ENCODE measurements around the gene KCNJ10. TPM values are rescaled to one million over a fixed set of nuclear protein-coding genes. Genes with fewer than 3 reads are reported as not detected.

Gene KCNJ10
- total and polyA plus RNA-seq, 2 donors (not counting 3 experiments of a cell fraction or from before 2014, with no cell fraction given): not detected

GRCh38 chr1:159953536-159954515 is 116.1 kb downstream of the KCNJ10 start, which contains the start of gene SLAMF9:
Gene SLAMF9, minus strand, starts transcription at chr1:159954237. Its CDS starts 100 bp downstream, at chr1:159954137.
- no peak within 1 kb of the TSS for H3K27ac ChIP-seq (ENCODE audit: insufficient read depth, low read depth, low read length)
- FAIRE-seq (no peak), DNase-seq (ENCODE audit: low read depth, low spot score) (no peak)
- ChIA-PET CTCF (interaction anchor here (1.0 to 1.4 kb wide), 3 partner anchors 33 to 54 kb away, joined by 3 to 5 read pairs (median 3); no protein-coding TSS in a partner anchor), POLR2A (no interaction called here)
- H3K4me2 ChIP-seq (ENCODE audit: insufficient read depth, low read length): no peak within 1 kb of the TSS
- no peaks in the 10 kb centered on the region for H3K9me1 ChIP-seq (replicated peaks; ENCODE audit: control insufficient read depth, extremely low read depth, insufficient read depth, low read length)
- TF ChIP-seq POLR2AphosphoS5 (IDR thresholded peaks at IDR 0.05; ENCODE audit: insufficient read depth, low read depth, low read length) (no peak), JUN (IDR thresholded peaks at IDR 0.05; ENCODE audit: borderline replicate concordance, insufficient read depth, insufficient read length, low read depth) (no peak), GATA2 (IDR thresholded peaks at IDR 0.05; ENCODE audit: insufficient read depth, insufficient read length, low read depth, low read length) (no peak), POLR2A (IDR thresholded peaks at IDR 0.05; ENCODE audit: low read depth, low read length) (no peak)
- TF ChIP-seq, protein P1, sequence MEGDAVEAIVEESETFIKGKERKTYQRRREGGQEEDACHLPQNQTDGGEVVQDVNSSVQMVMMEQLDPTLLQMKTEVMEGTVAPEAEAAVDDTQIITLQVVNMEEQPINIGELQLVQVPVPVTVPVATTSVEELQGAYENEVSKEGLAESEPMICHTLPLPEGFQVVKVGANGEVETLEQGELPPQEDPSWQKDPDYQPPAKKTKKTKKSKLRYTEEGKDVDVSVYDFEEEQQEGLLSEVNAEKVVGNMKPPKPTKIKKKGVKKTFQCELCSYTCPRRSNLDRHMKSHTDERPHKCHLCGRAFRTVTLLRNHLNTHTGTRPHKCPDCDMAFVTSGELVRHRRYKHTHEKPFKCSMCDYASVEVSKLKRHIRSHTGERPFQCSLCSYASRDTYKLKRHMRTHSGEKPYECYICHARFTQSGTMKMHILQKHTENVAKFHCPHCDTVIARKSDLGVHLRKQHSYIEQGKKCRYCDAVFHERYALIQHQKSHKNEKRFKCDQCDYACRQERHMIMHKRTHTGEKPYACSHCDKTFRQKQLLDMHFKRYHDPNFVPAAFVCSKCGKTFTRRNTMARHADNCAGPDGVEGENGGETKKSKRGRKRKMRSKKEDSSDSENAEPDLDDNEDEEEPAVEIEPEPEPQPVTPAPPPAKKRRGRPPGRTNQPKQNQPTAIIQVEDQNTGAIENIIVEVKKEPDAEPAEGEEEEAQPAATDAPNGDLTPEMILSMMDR (IDR thresholded peaks at IDR 0.05; ENCODE audit: extremely low read depth in 1 of 2, insufficient read depth in 1 of 2, low read depth in 1 of 2, low read length in 2 of 2): no peak
- no peaks in the 10 kb centered on the region for H3K4me1 ChIP-seq (ENCODE audit: control insufficient read depth, extremely low read depth, insufficient read depth, low read length)
- no peaks in the 10 kb centered on the region for H3K79me2 ChIP-seq (ENCODE audit: control insufficient read depth, insufficient read depth, low read length)
- no peaks in the 10 kb centered on the region for H4K20me1 ChIP-seq (replicated peaks; ENCODE audit: control insufficient read depth, extremely low read depth, insufficient read depth, low read length)
- dilution Hi-C loops (cut with MboI; ENCODE audit: extremely low pct_ligation_motif_present, low sequenced_read_pairs): no loop called here
- H3K9me3 ChIP-seq (replicated peaks; ENCODE audit: control insufficient read depth, insufficient read depth, low read length): no peaks in the 10 kb centered on the region
- H3K27me3 ChIP-seq (ENCODE audit: control insufficient read depth in 2 of 2, insufficient read depth in 2 of 2, low read length in 2 of 2): peaks cover 20 to 25% of the 10 kb centered on the region in 2 experiments
- H2AFZ ChIP-seq (ENCODE audit: low read depth, low read length): no peak within 1 kb of the TSS
- H3K4me3 ChIP-seq (replicated peaks in 1 of 3; ENCODE audit: insufficient read depth in 1 of 3, low read depth in 1 of 3, low read length in 3 of 3): no peak within 1 kb of the TSS
- intact Hi-C loops (cut with micrococcal nuclease): no loop called here
- H3K36me3 ChIP-seq (ENCODE audit: control insufficient read depth in 2 of 2, extremely low read depth in 1 of 2, insufficient read depth in 2 of 2, low read length in 2 of 2): no peaks in the 10 kb centered on the region
- no peak within 1 kb of the TSS for H3K9ac ChIP-seq (replicated peaks; ENCODE audit: extremely low read depth, insufficient read depth, low read length)
- BruUV-seq (replicated peaks): no TSS peak

All from endothelial cell of umbilical vein (primary cell).